Measurements from ENCODE around the gene ITGAV. TPM values are rescaled to one million over a fixed set of nuclear protein-coding genes. Genes with fewer than 3 reads are reported as not detected.
"Not testable (repeated sequence)": the region's sequence is repeated elsewhere in the genome, so short reads cannot be mapped to it uniquely, and the experiment has no call there.

Gene ITGAV
- total and polyA plus RNA-seq, 4 donors = 6.6 to 31.3 (median 12.0) TPM

DNA sequence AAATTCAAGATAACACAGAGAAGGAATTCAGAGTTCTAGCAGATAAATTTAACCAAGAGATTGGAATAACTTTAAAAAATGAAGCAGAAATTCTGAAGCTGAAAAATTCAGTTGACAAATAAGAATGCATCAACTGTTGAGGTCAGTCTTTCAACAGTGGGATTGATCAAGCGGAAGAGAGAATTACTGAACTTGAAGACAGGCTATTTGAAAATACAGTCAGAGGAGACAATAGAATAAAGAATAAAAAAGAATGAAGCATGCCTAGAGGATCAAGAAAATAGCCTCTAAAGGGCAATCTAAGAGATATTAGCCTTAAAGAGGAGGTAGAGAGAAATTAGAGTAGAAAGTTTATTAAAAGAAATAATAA is 27.7 kb upstream of the ITGAV start:
- H3K27ac ChIP-seq (ENCODE audit: low read depth in 1 of 2, low read length in 2 of 2) = no peak overlapping the region
- no peaks in the 10 kb centered on the region for H3K4me1 ChIP-seq (ENCODE audit: control insufficient read depth in 4 of 4, insufficient read depth in 4 of 4, low read length in 3 of 4)
- TF ChIP-seq NR2F2 (IDR thresholded peaks at IDR 0.05) (no peak), RAD21 (IDR thresholded peaks at IDR 0.05) (no peak), RXRA (IDR thresholded peaks at IDR 0.05) (no peak), FOXA1 (IDR thresholded peaks at IDR 0.05) (no peak), JUND (IDR thresholded peaks at IDR 0.05) (no peak), FOXA2 (IDR thresholded peaks at IDR 0.05) (no peak), YY1 (IDR thresholded peaks at IDR 0.05) (no peak), GABPA (IDR thresholded peaks at IDR 0.05 in 1 of 2, conservative IDR thresholded peaks at IDR 0.05 in 1 of 2) (no peak), SP1 (IDR thresholded peaks at IDR 0.05) (no peak), TAF1 (conservative IDR thresholded peaks at IDR 0.05) (no peak), HNF4G (IDR thresholded peaks at IDR 0.05) (no peak), HNF4A (conservative IDR thresholded peaks at IDR 0.05) (no peak)
- TF ChIP-seq, protein P1, sequence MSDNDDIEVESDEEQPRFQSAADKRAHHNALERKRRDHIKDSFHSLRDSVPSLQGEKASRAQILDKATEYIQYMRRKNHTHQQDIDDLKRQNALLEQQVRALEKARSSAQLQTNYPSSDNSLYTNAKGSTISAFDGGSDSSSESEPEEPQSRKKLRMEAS (IDR thresholded peaks at IDR 0.05) = no peak
- TF ChIP-seq, protein P2, sequence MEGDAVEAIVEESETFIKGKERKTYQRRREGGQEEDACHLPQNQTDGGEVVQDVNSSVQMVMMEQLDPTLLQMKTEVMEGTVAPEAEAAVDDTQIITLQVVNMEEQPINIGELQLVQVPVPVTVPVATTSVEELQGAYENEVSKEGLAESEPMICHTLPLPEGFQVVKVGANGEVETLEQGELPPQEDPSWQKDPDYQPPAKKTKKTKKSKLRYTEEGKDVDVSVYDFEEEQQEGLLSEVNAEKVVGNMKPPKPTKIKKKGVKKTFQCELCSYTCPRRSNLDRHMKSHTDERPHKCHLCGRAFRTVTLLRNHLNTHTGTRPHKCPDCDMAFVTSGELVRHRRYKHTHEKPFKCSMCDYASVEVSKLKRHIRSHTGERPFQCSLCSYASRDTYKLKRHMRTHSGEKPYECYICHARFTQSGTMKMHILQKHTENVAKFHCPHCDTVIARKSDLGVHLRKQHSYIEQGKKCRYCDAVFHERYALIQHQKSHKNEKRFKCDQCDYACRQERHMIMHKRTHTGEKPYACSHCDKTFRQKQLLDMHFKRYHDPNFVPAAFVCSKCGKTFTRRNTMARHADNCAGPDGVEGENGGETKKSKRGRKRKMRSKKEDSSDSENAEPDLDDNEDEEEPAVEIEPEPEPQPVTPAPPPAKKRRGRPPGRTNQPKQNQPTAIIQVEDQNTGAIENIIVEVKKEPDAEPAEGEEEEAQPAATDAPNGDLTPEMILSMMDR (IDR thresholded peaks at IDR 0.05; ENCODE audit: low read depth, low read length, missing input control) = no peak
- TF ChIP-seq, protein P3, sequence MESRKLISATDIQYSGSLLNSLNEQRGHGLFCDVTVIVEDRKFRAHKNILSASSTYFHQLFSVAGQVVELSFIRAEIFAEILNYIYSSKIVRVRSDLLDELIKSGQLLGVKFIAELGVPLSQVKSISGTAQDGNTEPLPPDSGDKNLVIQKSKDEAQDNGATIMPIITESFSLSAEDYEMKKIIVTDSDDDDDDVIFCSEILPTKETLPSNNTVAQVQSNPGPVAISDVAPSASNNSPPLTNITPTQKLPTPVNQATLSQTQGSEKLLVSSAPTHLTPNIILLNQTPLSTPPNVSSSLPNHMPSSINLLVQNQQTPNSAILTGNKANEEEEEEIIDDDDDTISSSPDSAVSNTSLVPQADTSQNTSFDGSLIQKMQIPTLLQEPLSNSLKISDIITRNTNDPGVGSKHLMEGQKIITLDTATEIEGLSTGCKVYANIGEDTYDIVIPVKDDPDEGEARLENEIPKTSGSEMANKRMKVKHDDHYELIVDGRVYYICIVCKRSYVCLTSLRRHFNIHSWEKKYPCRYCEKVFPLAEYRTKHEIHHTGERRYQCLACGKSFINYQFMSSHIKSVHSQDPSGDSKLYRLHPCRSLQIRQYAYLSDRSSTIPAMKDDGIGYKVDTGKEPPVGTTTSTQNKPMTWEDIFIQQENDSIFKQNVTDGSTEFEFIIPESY (IDR thresholded peaks at IDR 0.05) = no peak
- TF ChIP-seq, protein P4, sequence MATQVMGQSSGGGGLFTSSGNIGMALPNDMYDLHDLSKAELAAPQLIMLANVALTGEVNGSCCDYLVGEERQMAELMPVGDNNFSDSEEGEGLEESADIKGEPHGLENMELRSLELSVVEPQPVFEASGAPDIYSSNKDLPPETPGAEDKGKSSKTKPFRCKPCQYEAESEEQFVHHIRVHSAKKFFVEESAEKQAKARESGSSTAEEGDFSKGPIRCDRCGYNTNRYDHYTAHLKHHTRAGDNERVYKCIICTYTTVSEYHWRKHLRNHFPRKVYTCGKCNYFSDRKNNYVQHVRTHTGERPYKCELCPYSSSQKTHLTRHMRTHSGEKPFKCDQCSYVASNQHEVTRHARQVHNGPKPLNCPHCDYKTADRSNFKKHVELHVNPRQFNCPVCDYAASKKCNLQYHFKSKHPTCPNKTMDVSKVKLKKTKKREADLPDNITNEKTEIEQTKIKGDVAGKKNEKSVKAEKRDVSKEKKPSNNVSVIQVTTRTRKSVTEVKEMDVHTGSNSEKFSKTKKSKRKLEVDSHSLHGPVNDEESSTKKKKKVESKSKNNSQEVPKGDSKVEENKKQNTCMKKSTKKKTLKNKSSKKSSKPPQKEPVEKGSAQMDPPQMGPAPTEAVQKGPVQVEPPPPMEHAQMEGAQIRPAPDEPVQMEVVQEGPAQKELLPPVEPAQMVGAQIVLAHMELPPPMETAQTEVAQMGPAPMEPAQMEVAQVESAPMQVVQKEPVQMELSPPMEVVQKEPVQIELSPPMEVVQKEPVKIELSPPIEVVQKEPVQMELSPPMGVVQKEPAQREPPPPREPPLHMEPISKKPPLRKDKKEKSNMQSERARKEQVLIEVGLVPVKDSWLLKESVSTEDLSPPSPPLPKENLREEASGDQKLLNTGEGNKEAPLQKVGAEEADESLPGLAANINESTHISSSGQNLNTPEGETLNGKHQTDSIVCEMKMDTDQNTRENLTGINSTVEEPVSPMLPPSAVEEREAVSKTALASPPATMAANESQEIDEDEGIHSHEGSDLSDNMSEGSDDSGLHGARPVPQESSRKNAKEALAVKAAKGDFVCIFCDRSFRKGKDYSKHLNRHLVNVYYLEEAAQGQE (IDR thresholded peaks at IDR 0.05) = no peak
- TF ChIP-seq, protein P5, sequence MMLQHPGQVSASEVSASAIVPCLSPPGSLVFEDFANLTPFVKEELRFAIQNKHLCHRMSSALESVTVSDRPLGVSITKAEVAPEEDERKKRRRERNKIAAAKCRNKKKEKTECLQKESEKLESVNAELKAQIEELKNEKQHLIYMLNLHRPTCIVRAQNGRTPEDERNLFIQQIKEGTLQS (IDR thresholded peaks at IDR 0.05) = no peak
- H3K9ac ChIP-seq (ENCODE audit: low read depth in 1 of 2, low read length in 2 of 2) = no peak overlapping the region
- no peaks in the 10 kb centered on the region for H3K9me3 ChIP-seq (ENCODE audit: control insufficient read depth in 4 of 4, low read length in 3 of 4)
- DNase-seq (ENCODE audit: low spot score) = no peak
- H3K27me3 ChIP-seq (ENCODE audit: control insufficient read depth in 4 of 4, insufficient read depth in 4 of 4, low read length in 3 of 4) = no peaks in the 10 kb centered on the region
- 99% methylated on average over 1 of the region's 1 CpG for WGBS
- H3K4me3 ChIP-seq (ENCODE audit: low read depth in 1 of 3, low read length in 3 of 3) = no peak overlapping the region
- no peaks in the 10 kb centered on the region for H3K36me3 ChIP-seq (ENCODE audit: control insufficient read depth in 4 of 4, insufficient read depth in 3 of 4, low read depth in 1 of 4, low read length in 3 of 4)

DNA sequence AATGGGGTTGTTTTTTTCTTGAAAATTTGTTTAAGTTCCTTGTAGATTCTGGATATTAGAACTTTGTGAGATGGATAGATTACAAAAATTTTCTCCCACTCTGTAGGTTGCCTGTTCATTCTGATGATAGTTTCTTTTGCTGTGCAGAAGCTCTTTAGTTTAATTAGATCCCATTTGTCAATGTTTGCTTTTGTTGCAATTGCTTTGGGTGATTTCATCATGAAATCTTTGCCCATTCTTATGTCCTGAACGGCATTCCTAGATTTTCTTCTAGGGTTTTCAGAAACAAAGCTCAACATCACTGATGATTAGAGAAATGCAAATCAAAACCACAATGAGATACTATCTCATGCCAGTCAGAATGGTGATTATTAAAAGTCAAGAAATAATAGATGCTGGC is 21.3 kb upstream of the ITGAV start:
- 40% methylated on average over 1 of the region's 1 CpG for WGBS
- not testable (repeated sequence) for H3K4me1 ChIP-seq (ENCODE audit: control insufficient read depth in 4 of 4, insufficient read depth in 4 of 4, low read length in 3 of 4); H3K27me3 ChIP-seq (ENCODE audit: control insufficient read depth in 4 of 4, insufficient read depth in 4 of 4, low read length in 3 of 4); H3K9me3 ChIP-seq (ENCODE audit: control insufficient read depth in 4 of 4, low read length in 3 of 4); DNase-seq (ENCODE audit: low spot score); H3K4me3 ChIP-seq (ENCODE audit: low read depth in 1 of 3, low read length in 3 of 3); H3K36me3 ChIP-seq (ENCODE audit: control insufficient read depth in 4 of 4, insufficient read depth in 3 of 4, low read depth in 1 of 4, low read length in 3 of 4); H3K27ac ChIP-seq (ENCODE audit: low read depth in 1 of 2, low read length in 2 of 2); H3K9ac ChIP-seq (ENCODE audit: low read depth in 1 of 2, low read length in 2 of 2)
- peak in 1 of 2 donors; percentile 17 for TF ChIP-seq HNF4A (conservative IDR thresholded peaks at IDR 0.05)

DNA sequence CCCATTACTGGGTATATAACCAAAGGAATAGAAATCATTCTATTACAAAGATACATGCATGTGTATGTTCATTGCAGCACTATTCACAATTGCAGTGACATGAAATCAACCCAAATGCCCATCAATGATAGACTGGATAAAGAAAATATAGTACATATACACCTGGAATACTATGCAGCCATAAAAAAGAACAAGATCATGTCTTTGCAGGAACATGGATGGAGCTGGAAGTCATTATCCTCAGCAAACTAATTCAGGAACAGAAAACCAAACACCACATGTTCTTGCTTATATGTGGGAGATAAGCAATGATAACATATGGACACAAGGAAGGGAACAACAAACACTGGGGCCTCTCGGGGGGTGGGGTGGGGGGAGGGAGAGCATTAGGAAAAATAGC is 20.7 kb upstream of the ITGAV start:
- H3K27ac ChIP-seq (ENCODE audit: low read depth in 1 of 2, low read length in 2 of 2); H3K9me3 ChIP-seq (ENCODE audit: control insufficient read depth in 4 of 4, low read length in 3 of 4); H3K4me1 ChIP-seq (ENCODE audit: control insufficient read depth in 4 of 4, insufficient read depth in 4 of 4, low read length in 3 of 4); H3K27me3 ChIP-seq (ENCODE audit: control insufficient read depth in 4 of 4, insufficient read depth in 4 of 4, low read length in 3 of 4); DNase-seq (ENCODE audit: low spot score); H3K4me3 ChIP-seq (ENCODE audit: low read depth in 1 of 3, low read length in 3 of 3); H3K9ac ChIP-seq (ENCODE audit: low read depth in 1 of 2, low read length in 2 of 2); H3K36me3 ChIP-seq (ENCODE audit: control insufficient read depth in 4 of 4, insufficient read depth in 3 of 4, low read depth in 1 of 4, low read length in 3 of 4): not testable (repeated sequence)
- WGBS = 70% methylated on average over 1 of the region's 1 CpG

Data from liver (tissue), 9 donors.